Activated CD8-positive, alpha-beta memory T cell treated with anti-CD3 and anti-CD28 coated beads for 36 hours (primary cell): ENCODE measurements around the gene LCN15. TPM values are rescaled to one million over a fixed set of nuclear protein-coding genes. Genes with fewer than 3 reads are reported as not detected.

Experiments used
- CTCF ChIA-PET: fragments of 350-600 bp; sonication (Branson Sonifier 250); formaldehyde crosslinking; loops from one replicate; lab custom pipeline; 2021; ENCODE audit warnings: antibody characterized with exemption; lab: Charles Lee
- POLR2A ChIA-PET: fragments of 350-600 bp; sonication (Branson Sonifier 250); formaldehyde crosslinking; loops from one replicate; lab custom pipeline; 2021; ENCODE audit warnings: antibody characterized with exemption; lab: Charles Lee
- total RNA-seq, 2 experiments: library from RNA; stranded (reverse); gene quantifications; one replicate each; pipeline ENCODE4 v1.2.3, GENCODE V29; 2021

The LCN15 gene
- total RNA-seq, 2 experiments from 2014 or later: not detected

- CTCF ChIA-PET: no interaction called here
These were observed 24.8 kb downstream of the LCN15 start for GRCh38 chr9:136739509-136739908.

GRCh38 chr9:136738960-136739359 is 25.4 kb downstream of the LCN15 start:
- POLR2A ChIA-PET: no interaction called here
- CTCF ChIA-PET: interaction anchor here (1.1 kb wide), 1 partner anchor 10 kb away, joined by 3 read pairs; no protein-coding TSS in a partner anchor

More at GRCh38 chr9:136739509-136739908, 24.8 kb downstream of the LCN15 start:
- POLR2A ChIA-PET: no interaction called here

GRCh38 chr9:136735812-136736480 is 28.4 kb downstream of the LCN15 start:
- CTCF ChIA-PET: interaction anchor here (1.3 to 2.2 kb wide), 2 partner anchors 8 to 20 kb away, joined by 3 to 8 read pairs; no protein-coding TSS in a partner anchor
- POLR2A ChIA-PET: no interaction called here

- ChIA-PET POLR2A (no interaction called here), CTCF (interaction anchor here (1.3 kb wide), 1 partner anchor 19 kb away, joined by 3 read pairs; no protein-coding TSS in a partner anchor)
These were observed 29.4 kb downstream of the LCN15 start for GRCh38 chr9:136734837-136735496.

- CTCF ChIA-PET: no interaction called here
- POLR2A ChIA-PET: no interaction called here
These were observed 30.7 kb downstream of the LCN15 start for GRCh38 chr9:136733611-136734010.

GRCh38 chr9:136732444-136733178 is 31.7 kb downstream of the LCN15 start:
- ChIA-PET POLR2A (interaction anchor here (0.6 to 0.7 kb wide), 2 partner anchors 65 to 186 kb away, joined by 4 to 15 read pairs; no protein-coding TSS in a partner anchor), CTCF (interaction anchor here (0.7 to 1.5 kb wide), 2 partner anchors 13 to 120 kb away, joined by 3 read pairs; partner anchors contain the start of gene MAMDC4)

GRCh38 chr9:136729926-136730325 is 34.4 kb downstream of the LCN15 start:
- ChIA-PET POLR2A (interaction anchor here (0.8 kb wide), 1 partner anchor 693 kb away, joined by 3 read pairs; the partner anchor contains the start of genes EXD3 and NOXA1), CTCF (interaction anchor here (0.9 to 2.3 kb wide), 5 partner anchors 9 to 63 kb away, joined by 3 to 8 read pairs (median 4); partner anchors contain the start of gene LCN8)

GRCh38 chr9:136729144-136729543 is 35.2 kb downstream of the LCN15 start:
- ChIA-PET POLR2A (interaction anchor here (0.5 to 1.1 kb wide), 3 partner anchors 15 to 694 kb away, joined by 3 to 6 read pairs (median 3); partner anchors contain the start of genes EXD3 and NOXA1), CTCF (interaction anchor here (0.6 to 2.8 kb wide), 9 partner anchors 7 to 173 kb away, joined by 3 to 8 read pairs (median 3); partner anchors contain the start of gene LCN8)

- ChIA-PET POLR2A (interaction anchor here (0.5 to 2.4 kb wide), 10 partner anchors 15 to 263 kb away, joined by 3 to 16 read pairs (median 4); partner anchors contain the start of gene AGPAT2), CTCF (interaction anchor here (0.9 to 2.8 kb wide), 7 partner anchors 8 to 173 kb away, joined by 3 to 8 read pairs (median 6); partner anchors contain the start of gene LCN8)
These were observed 35.7 kb downstream of the LCN15 start for GRCh38 chr9:136728548-136729123.

- ChIA-PET CTCF (interaction anchor here (0.9 to 2.8 kb wide), 5 partner anchors 8 to 174 kb away, joined by 3 to 8 read pairs (median 8); partner anchors contain the start of gene LCN8), POLR2A (interaction anchor here (0.6 to 2.4 kb wide), 9 partner anchors 14 to 263 kb away, joined by 3 to 16 read pairs (median 3); partner anchors contain the start of gene AGPAT2)
These were observed 36.2 kb downstream of the LCN15 start for GRCh38 chr9:136728080-136728547.

GRCh38 chr9:136726631-136727191 is 37.6 kb downstream of the LCN15 start:
- CTCF ChIA-PET: interaction anchor here (0.6 to 2.8 kb wide), 8 partner anchors 10 to 249 kb away, joined by 3 to 8 read pairs (median 3); partner anchors contain the start of gene LCN15

GRCh38 chr9:136726118-136726517 is 38.2 kb downstream of the LCN15 start:
- CTCF ChIA-PET: interaction anchor here (0.6 to 1.2 kb wide), 5 partner anchors 11 to 184 kb away, joined by 3 to 5 read pairs (median 3); no protein-coding TSS in a partner anchor
- POLR2A ChIA-PET: interaction anchor here (0.6 to 2.4 kb wide), 4 partner anchors 23 to 187 kb away, joined by 4 to 13 read pairs (median 10); no protein-coding TSS in a partner anchor

More at GRCh38 chr9:136726631-136727191, 37.6 kb downstream of the LCN15 start:
- POLR2A ChIA-PET: interaction anchor here (0.6 to 2.4 kb wide), 8 partner anchors 10 to 360 kb away, joined by 3 to 16 read pairs (median 7); partner anchors contain the start of genes AGPAT2 and MAN1B1

GRCh38 chr9:136725612-136726011 is 38.7 kb downstream of the LCN15 start:
- POLR2A ChIA-PET: interaction anchor here (0.7 to 0.8 kb wide), 2 partner anchors 37 to 134 kb away, joined by 3 to 4 read pairs; no protein-coding TSS in a partner anchor
- CTCF ChIA-PET: interaction anchor here (0.6 to 1.0 kb wide), 4 partner anchors 10 to 184 kb away, joined by 3 to 5 read pairs (median 3); no protein-coding TSS in a partner anchor

GRCh38 chr9:136724772-136725171 is 39.5 kb downstream of the LCN15 start:
- ChIA-PET CTCF (no interaction called here), POLR2A (no interaction called here)

GRCh38 chr9:136723989-136724388 is 40.3 kb downstream of the LCN15 start:
- CTCF ChIA-PET: interaction anchor here (1.0 to 1.4 kb wide), 2 partner anchors 14 to 35 kb away, joined by 3 read pairs; no protein-coding TSS in a partner anchor
- POLR2A ChIA-PET: interaction anchor here (0.6 kb wide), 1 partner anchor 111 kb away, joined by 9 read pairs; no protein-coding TSS in a partner anchor

GRCh38 chr9:136723362-136723976 is 40.8 kb downstream of the LCN15 start:
- ChIA-PET CTCF (interaction anchor here (1.0 to 1.4 kb wide), 2 partner anchors 14 to 35 kb away, joined by 3 read pairs; no protein-coding TSS in a partner anchor), POLR2A (interaction anchor here (0.6 kb wide), 1 partner anchor 112 kb away, joined by 9 read pairs; no protein-coding TSS in a partner anchor)
